ENCODE data around the gene SLC39A11.

DNA sequence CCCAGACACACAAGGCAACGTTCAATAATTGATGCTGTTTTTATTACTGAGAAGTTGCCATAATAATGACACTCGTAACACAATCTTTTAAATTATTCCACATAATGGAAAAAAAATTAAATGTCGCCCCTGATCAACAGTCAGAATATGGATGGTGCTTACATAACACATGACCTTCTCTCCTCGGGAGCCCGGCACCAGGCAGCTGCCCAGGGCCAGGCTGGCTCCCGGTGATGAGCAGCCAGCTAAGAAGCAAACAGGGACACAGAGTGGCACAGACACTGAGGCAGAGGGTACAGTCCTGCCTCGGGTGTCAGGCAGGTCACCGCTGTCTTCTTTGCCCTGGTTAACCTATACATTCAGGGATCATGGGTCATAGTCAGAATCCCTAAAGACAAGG lies 137.9 kb downstream of the SLC39A11 start:
- TF ChIP-seq RAD21 (IDR thresholded peaks at IDR 0.05): no peak
- no peak for TF ChIP-seq CTCF (IDR thresholded peaks at IDR 0.05; ENCODE audit: low read depth, low read length, missing input control)
- TF ChIP-seq, protein P1, sequence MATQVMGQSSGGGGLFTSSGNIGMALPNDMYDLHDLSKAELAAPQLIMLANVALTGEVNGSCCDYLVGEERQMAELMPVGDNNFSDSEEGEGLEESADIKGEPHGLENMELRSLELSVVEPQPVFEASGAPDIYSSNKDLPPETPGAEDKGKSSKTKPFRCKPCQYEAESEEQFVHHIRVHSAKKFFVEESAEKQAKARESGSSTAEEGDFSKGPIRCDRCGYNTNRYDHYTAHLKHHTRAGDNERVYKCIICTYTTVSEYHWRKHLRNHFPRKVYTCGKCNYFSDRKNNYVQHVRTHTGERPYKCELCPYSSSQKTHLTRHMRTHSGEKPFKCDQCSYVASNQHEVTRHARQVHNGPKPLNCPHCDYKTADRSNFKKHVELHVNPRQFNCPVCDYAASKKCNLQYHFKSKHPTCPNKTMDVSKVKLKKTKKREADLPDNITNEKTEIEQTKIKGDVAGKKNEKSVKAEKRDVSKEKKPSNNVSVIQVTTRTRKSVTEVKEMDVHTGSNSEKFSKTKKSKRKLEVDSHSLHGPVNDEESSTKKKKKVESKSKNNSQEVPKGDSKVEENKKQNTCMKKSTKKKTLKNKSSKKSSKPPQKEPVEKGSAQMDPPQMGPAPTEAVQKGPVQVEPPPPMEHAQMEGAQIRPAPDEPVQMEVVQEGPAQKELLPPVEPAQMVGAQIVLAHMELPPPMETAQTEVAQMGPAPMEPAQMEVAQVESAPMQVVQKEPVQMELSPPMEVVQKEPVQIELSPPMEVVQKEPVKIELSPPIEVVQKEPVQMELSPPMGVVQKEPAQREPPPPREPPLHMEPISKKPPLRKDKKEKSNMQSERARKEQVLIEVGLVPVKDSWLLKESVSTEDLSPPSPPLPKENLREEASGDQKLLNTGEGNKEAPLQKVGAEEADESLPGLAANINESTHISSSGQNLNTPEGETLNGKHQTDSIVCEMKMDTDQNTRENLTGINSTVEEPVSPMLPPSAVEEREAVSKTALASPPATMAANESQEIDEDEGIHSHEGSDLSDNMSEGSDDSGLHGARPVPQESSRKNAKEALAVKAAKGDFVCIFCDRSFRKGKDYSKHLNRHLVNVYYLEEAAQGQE (IDR thresholded peaks at IDR 0.05): no peak
- TF ChIP-seq YY1 (IDR thresholded peaks at IDR 0.05): no peak
- no peak for TF ChIP-seq FOXA1 (IDR thresholded peaks at IDR 0.05)
- no peak for TF ChIP-seq EGR1 (IDR thresholded peaks at IDR 0.05; ENCODE audit: low read depth in 2 of 2)
- no peak for TF ChIP-seq TAF1 (conservative IDR thresholded peaks at IDR 0.05)
- no peak for TF ChIP-seq HNF4A (conservative IDR thresholded peaks at IDR 0.05)
- no peak for TF ChIP-seq RXRA (IDR thresholded peaks at IDR 0.05)
- TF ChIP-seq, protein P2, sequence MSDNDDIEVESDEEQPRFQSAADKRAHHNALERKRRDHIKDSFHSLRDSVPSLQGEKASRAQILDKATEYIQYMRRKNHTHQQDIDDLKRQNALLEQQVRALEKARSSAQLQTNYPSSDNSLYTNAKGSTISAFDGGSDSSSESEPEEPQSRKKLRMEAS (IDR thresholded peaks at IDR 0.05): no peak
- TF ChIP-seq ATF3 (IDR thresholded peaks at IDR 0.05): no peak
- TF ChIP-seq JUND (IDR thresholded peaks at IDR 0.05): no peak
